HG02759 (cell line): ENCODE data around the gene CROCC.

Source experiments
- ATAC-seq: cut with Tn5 transposase; IDR thresholded peaks from one replicate; pipeline ENCODE4 v1.9.1; 2021; ENCODE audit warnings: mild to moderate bottlenecking, moderate library complexity; ENCODE audit not compliant: unreplicated experiment

CROCC gene

GRCh38 chr1:16967095-16967575 lies 45.4 kb downstream of the CROCC start:
- ATAC-seq: no peak

GRCh38 chr1:16967962-16968361 lies 46.2 kb downstream of the CROCC start:
- no peak for ATAC-seq

DNA sequence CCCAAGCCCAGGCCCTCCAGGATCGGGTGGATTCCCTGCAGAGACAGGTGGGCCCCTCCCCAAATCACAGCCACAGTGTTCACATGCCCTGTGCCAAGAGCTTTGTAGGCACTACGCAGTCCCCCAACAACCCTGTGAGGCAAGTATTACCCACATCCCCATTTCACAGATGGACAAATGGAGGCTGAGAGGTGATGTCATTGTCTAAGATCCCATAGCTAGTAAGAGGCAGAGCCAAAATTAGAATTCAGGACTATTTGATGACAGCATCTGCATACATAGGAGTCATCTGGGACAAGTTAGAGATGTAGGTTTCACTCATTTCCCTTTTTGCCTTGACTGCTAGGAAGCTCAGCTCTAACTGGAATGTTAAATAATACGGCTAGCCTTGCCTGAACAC lies 46.6 kb downstream of the CROCC start:
- no peak for ATAC-seq

DNA sequence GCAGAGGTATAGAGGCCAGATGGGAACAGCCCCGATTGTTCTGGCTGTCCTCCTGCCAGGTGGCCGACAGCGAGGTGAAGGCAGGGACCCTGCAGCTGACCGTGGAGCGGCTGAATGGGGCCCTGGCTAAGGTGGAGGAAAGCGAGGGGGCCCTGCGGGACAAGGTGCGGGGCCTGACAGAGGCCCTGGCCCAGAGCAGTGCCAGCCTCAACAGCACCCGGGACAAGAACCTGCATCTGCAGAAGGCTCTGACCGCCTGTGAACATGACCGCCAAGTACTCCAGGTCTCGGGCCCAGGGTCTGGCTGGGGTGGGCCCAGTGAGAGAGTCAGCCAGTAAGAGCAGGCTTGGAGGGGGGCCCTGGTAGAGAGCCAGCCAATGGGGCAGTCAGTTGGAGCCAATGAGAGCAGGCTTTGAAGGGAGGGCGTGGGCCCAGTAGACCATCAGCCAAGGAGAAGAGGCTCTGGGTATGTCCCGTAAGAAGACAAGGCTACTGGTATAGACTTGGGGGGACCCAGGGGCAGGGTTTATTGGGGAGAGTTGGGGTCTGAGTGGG lies 47.4 kb downstream of the CROCC start:
- ATAC-seq: no peak

- no peak for ATAC-seq
Observed at GRCh38 chr1:16969651-16970050, 47.9 kb downstream of the CROCC start.

DNA sequence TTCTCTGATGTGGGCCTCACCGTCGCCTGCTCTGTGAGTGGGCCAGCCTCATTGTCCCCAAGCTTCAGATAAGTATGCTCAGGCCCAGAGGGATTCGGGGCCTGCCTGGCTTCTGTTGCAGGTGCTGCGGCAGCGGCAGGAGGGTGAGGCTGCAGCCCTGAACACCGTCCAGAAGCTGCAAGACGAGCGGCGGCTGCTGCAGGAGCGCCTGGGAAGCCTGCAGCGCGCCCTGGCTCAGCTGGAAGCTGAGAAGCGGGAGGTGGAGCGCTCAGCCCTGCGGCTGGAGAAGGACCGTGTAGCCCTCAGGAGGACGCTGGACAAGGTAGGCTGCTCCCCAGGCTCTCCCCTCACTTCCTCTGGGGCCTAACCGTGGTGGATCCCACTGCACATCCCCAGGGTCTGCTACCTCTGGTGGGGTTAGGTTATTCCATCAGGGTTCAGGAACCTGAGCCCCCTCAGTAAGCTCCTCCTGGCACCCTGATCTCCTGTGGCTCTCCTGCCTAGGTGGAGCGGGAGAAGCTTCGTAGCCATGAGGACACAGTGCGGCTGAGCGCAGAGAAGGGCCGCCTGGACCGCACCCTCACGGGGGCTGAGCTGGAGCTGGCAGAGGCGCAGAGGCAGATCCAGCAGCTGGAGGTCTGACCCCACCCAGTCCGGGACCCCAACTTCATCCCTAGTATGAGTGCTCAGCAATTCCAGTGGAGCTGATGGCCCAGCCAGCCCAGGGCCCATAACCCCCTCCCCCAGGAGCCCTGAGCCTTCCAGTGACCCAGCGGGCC lies 48.6 kb downstream of the CROCC start:
- ATAC-seq: no peak

GRCh38 chr1:16971341-16972188 lies 49.8 kb downstream of the CROCC start:
- no peak for ATAC-seq

DNA sequence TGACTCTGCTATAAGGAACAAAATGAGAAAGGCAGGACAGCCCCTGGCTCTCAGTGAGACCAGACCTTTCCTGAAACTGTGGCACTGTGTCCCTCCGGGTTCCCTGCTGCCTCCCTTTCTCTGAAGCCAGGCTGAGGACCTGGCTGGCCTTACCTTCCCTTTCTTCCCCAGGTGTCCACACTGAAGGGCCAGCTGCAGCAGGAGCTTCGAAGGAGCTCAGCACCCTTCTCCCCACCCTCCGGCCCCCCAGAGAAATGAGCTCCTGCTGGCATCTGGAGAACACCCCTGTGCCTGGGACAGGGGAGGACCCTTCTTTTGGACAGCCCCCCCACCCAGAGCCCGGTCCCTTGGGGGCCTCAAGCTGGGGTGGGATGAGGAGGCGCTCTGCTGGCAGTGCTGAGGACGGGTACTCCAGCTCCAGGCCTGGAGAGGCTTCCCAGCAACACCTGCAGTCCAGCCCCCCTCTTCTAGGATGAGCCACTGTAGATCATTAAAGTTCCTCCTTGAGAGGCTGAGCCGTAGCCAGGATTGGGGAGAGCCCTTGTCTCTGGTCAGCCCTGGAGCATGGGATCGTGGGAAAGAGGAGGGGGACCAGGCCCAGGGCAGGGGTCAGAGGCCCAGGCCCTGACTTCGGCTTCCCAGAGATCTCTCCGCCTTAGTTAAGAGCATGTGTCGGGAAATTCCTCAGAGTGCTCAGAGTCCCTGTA lies 50.6 kb downstream of the CROCC start:
- ATAC-seq: no peak

DNA sequence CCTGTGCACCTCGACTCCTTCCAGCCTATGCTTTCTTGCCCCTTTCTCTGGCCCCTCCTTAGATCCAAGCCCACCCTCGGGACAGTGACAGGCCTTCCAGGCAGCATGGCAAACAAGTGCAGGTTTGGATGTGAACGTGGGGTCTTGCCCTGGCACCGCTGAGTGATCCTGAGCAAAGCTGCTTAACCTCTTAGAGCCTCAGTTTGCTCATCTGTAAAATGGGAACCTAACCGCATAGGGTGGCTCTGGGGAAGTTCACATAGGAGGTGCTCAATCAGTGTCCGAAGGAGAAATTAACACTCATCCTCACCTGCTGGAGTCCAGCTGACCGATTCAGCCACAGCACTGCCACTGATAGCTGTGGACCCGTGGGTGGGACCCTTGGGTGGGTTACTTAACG lies 51.5 kb downstream of the CROCC start:
- no peak for ATAC-seq

DNA sequence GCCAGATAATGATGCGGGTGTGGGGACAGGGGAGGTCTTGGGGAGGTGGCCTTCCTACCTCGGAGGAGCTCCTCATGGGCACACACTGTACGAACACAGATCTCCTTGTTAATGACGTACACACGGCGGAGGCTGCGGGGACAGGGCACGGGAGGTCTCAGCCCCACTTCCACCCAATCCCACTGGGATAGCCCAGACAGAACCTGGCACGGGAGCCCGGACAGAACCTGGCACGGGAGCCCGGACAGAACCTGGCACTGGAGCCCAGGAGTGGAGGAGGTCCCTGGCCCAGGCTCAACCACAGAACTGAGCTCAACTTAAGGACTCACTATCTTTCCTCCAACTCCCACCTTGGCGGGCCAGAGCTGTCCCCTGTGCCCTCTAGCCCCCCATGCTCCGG lies 53.5 kb downstream of the CROCC start:
- no peak for ATAC-seq

DNA sequence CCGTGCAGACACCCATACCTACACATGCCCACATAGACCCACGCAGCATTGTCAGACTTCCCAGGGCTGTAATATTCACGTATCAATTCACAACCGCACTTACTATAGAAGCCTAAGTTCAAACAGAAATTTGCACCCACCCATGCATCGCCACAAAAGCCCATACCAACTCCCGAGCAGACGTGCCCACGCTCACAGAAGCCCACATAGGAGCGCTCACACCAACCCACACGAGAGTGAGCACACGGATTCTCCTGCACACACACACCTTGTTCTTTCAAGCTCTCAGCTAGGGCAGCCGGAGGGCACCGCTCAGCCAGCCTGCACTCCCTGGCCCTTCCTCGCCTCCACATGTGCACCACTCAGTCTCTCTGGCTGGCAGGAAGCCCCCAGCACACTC lies 54.1 kb downstream of the CROCC start:
- no peak for ATAC-seq

DNA sequence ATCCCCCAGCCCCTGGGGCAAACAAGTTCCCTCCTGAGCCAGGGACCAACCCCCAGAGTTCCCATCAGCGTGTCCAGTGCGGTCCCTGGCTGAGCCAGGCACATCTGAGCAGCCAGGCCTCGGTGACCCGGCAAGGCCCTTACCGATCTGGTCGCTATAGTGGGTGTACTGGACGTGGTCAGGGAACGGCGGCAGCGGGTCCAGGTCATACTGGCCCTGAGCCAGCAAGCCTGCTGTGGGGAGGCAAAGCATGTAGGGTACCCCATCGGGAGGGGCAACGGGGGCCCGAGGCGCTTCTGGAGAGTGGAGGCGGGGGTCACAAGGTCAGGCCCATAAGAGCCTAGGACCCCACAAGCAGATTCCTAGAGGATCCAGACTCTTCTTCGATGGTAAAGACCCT lies 55.2 kb downstream of the CROCC start:
- ATAC-seq: no peak

- no peak for ATAC-seq
Observed at GRCh38 chr1:16977377-16977776, 55.6 kb downstream of the CROCC start.

- ATAC-seq: no peak
Observed at GRCh38 chr1:16978139-16978538, 56.4 kb downstream of the CROCC start.

DNA sequence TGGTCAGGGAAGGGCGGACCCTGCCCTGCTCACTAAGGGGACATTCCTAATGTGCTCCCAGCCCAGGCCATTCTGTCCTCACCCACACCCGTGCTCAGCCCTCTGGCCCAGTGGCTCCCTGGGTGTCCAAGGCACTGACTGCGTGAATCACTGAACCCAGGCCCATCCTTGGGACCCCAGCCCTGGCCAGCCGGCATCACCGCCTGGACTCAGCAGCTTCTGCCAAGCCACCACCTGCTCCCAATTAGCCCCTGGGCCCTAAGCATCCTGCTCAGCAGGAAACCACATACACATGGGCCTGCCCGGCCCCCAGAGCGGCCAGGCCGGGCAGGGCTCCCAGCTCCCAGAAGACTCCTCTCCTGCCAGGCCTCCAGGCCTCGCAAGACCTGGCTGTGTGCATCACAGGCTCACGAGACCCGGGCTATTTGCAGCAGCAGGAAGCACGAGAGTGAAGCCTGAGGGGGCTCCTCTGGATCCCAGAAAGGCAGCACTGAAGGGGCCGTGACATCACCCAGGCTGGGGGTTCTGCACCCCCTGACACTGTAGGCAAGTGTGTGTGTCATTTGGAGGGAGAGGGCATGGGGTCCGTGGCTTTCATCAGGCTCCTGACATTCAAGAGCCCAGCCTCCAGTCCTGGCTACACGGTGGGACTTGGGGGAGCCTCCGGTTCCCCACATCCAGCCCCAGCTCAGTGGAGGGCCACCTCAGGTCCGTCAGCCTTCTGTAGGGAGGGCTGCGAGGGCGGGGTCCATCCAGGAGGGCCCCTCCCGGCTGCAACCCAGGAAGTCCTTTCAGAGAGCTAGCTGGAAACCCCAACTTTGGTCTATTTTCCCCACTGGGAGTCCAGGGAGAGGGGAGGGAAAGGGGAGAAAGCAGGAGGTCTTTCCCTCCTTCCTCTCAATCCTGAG lies 57.1 kb downstream of the CROCC start:
- no peak for ATAC-seq

GRCh38 chr1:16979475-16980327 lies 58.0 kb downstream of the CROCC start:
- ATAC-seq: no peak

GRCh38 chr1:16980473-16981268 lies 58.9 kb downstream of the CROCC start, which contains the start of gene MFAP2:
Gene MFAP2, minus strand, starts transcription at chr1:16980620. Its CDS starts 2,347 bp downstream, at chr1:16978273.
- no peak for ATAC-seq

DNA sequence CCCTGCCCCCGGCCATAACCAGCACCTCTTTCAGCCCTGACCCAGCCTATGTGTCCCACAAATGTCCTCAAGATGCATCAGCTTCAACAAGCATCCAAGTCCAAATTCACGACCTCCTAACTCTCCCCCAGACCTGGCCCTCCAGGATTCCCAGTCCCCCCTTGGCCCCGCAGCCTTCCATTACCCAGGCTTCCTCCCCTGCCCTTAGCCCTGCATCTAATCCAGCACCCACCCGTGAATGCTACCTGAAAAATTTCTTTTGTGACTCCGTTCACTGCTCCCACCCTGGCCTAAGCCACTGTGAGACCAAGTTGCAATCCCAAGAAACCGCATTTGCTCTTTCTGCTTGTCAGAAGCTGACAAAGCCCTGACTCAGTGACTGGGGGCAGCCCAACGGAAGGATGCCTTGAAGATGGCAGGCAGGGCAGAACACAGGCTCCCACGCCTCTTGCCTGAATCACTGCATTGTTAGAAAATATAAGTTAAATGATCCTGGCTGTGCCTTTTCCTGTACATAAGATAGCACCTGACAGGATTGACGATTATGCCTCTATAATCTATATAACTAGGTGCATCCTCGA lies 59.6 kb downstream of the CROCC start:
- ATAC-seq: no peak
